ENCODE data around the gene KANSL2.

GRCh38 chr12:48681399-48681709 lies 684 bp downstream of the KANSL2 start:
- TF ChIP-seq TCF7L2 (IDR thresholded peaks at IDR 0.05; ENCODE audit: borderline replicate concordance, extremely low read depth, insufficient read depth, insufficient read length) (no peak), YY1 (IDR thresholded peaks at IDR 0.05; ENCODE audit: extremely low read depth, insufficient replicate concordance, low read depth, low read length) (no peak), POLR2AphosphoS5 (IDR thresholded peaks at IDR 0.05; ENCODE audit: low read depth, low read length) (no peak), SIN3A (IDR thresholded peaks at IDR 0.05; ENCODE audit: low read depth) (no peak), POLR2A (IDR thresholded peaks at IDR 0.05; ENCODE audit: borderline replicate concordance, extremely low read depth, insufficient read depth, insufficient read length) (no peak), ZNF274 (IDR thresholded peaks at IDR 0.05; ENCODE audit: low read depth, low read length) (no peak), CTCF (IDR thresholded peaks at IDR 0.05 in 2 of 3, conservative IDR thresholded peaks at IDR 0.05 in 1 of 3; ENCODE audit: borderline replicate concordance in 1 of 3, insufficient read depth in 1 of 3, low read depth in 2 of 3, low read length in 2 of 3) (no peak), MAX (IDR thresholded peaks at IDR 0.05) (no peak), RAD21 (IDR thresholded peaks at IDR 0.05; ENCODE audit: low read depth) (no peak), EZH2 (IDR thresholded peaks at IDR 0.05) (no peak), CEBPB (IDR thresholded peaks at IDR 0.05; ENCODE audit: low read depth) (no peak), REST (IDR thresholded peaks at IDR 0.05; ENCODE audit: low read depth) (no peak), EGR1 (IDR thresholded peaks at IDR 0.05; ENCODE audit: low read depth) (no peak), ATF3 (IDR thresholded peaks at IDR 0.05) (no peak)

Data from HCT116 (cell line).